ENCODE data around the gene TTC9C.

The TTC9C gene

GRCh38 chr11:62708392-62708791, 19.9 kb upstream of the TTC9C start:
- H3K27me3 ChIP-seq (ENCODE audit: insufficient read depth, low read length, poor library complexity, severe bottlenecking) = no peaks in the 10 kb centered on the region

GRCh38 chr11:62708793-62709192, 19.5 kb upstream of the TTC9C start:
- Histone ChIP-seq H3F3A (ENCODE audit: low read depth) (peaks cover 12% of the 10 kb centered on the region), H3K4me3 (ENCODE audit: low read length, poor library complexity, severe bottlenecking) (no peak overlapping the region), H3K36me3 (ENCODE audit: insufficient read depth, low read length) (peaks cover 60% of the 10 kb centered on the region), H3K9me2 (replicated peaks; ENCODE audit: low read depth, low read length) (no peaks in the 10 kb centered on the region), H2AFZ (ENCODE audit: low read length) (no peak overlapping the region), H3K4me1 (ENCODE audit: insufficient read depth, low read length, poor library complexity, severe bottlenecking) (peaks cover 13% of the 10 kb centered on the region), H3K27me3 (ENCODE audit: insufficient read depth, low read length, poor library complexity, severe bottlenecking) (no peaks in the 10 kb centered on the region), H4K20me1 (ENCODE audit: insufficient read depth, low read length, poor library complexity, severe bottlenecking) (peaks cover 21% of the 10 kb centered on the region), H3K9me3 (ENCODE audit: insufficient read depth, low read depth, low read length) (no peaks in the 10 kb centered on the region), H3K4me2 (ENCODE audit: low read depth, low read length, poor library complexity, severe bottlenecking) (no peak overlapping the region), H3K9ac (ENCODE audit: low read depth, low read length, poor library complexity, severe bottlenecking) (no peak overlapping the region), H3K79me2 (ENCODE audit: insufficient read depth, low read length) (peaks cover 8% of the 10 kb centered on the region; the same call in 1 of the 2 replicates)
- TF ChIP-seq CTCF (conservative IDR thresholded peaks at IDR 0.05; ENCODE audit: low read length) (no peak), EZH2phosphoT487 (IDR thresholded peaks at IDR 0.05; ENCODE audit: borderline replicate concordance) (no peak)

More at GRCh38 chr11:62708392-62708791, 19.9 kb upstream of the TTC9C start:
- H3F3A ChIP-seq (ENCODE audit: low read depth) = peaks cover 12% of the 10 kb centered on the region
- no peak overlapping the region for H3K4me3 ChIP-seq (ENCODE audit: low read length, poor library complexity, severe bottlenecking)
- no peak overlapping the region for H2AFZ ChIP-seq (ENCODE audit: low read length)
- H3K9ac ChIP-seq (ENCODE audit: low read depth, low read length, poor library complexity, severe bottlenecking) = no peak overlapping the region
- peaks cover 17% of the 10 kb centered on the region for H4K20me1 ChIP-seq (ENCODE audit: insufficient read depth, low read length, poor library complexity, severe bottlenecking)
- no peaks in the 10 kb centered on the region for H3K9me3 ChIP-seq (ENCODE audit: insufficient read depth, low read depth, low read length)
- peaks cover 56% of the 10 kb centered on the region for H3K36me3 ChIP-seq (ENCODE audit: insufficient read depth, low read length)
- H3K4me2 ChIP-seq (ENCODE audit: low read depth, low read length, poor library complexity, severe bottlenecking) = no peak overlapping the region
- H3K79me2 ChIP-seq (ENCODE audit: insufficient read depth, low read length) = peaks cover 4% of the 10 kb centered on the region; the same call in 1 of the 2 replicates
- H3K4me1 ChIP-seq (ENCODE audit: insufficient read depth, low read length, poor library complexity, severe bottlenecking) = peaks cover 13% of the 10 kb centered on the region
- TF ChIP-seq CTCF (conservative IDR thresholded peaks at IDR 0.05; ENCODE audit: low read length) (no peak), EZH2phosphoT487 (IDR thresholded peaks at IDR 0.05; ENCODE audit: borderline replicate concordance) (no peak)
- H3K9me2 ChIP-seq (replicated peaks; ENCODE audit: low read depth, low read length) = no peaks in the 10 kb centered on the region

GRCh38 chr11:62709247-62710000, 18.9 kb upstream of the TTC9C start:
- TF ChIP-seq EZH2phosphoT487 (IDR thresholded peaks at IDR 0.05; ENCODE audit: borderline replicate concordance) = no peak
- TF ChIP-seq CTCF (conservative IDR thresholded peaks at IDR 0.05; ENCODE audit: low read length) = no peak
- Histone ChIP-seq H2AFZ (ENCODE audit: low read length) (no peak overlapping the region), H3K9me2 (replicated peaks; ENCODE audit: low read depth, low read length) (no peaks in the 10 kb centered on the region), H3K4me1 (ENCODE audit: insufficient read depth, low read length, poor library complexity, severe bottlenecking) (peaks cover 13% of the 10 kb centered on the region), H3K36me3 (ENCODE audit: insufficient read depth, low read length) (peaks cover 66% of the 10 kb centered on the region), H3F3A (ENCODE audit: low read depth) (peaks cover 12% of the 10 kb centered on the region), H3K4me3 (ENCODE audit: low read length, poor library complexity, severe bottlenecking) (no peak overlapping the region), H3K4me2 (ENCODE audit: low read depth, low read length, poor library complexity, severe bottlenecking) (no peak overlapping the region), H4K20me1 (ENCODE audit: insufficient read depth, low read length, poor library complexity, severe bottlenecking) (peaks cover 28% of the 10 kb centered on the region), H3K79me2 (ENCODE audit: insufficient read depth, low read length) (peaks cover 12% of the 10 kb centered on the region; the same call in 1 of the 2 replicates), H3K9me3 (ENCODE audit: insufficient read depth, low read depth, low read length) (no peaks in the 10 kb centered on the region), H3K27me3 (ENCODE audit: insufficient read depth, low read length, poor library complexity, severe bottlenecking) (no peaks in the 10 kb centered on the region), H3K9ac (ENCODE audit: low read depth, low read length, poor library complexity, severe bottlenecking) (no peak overlapping the region)

All from Loucy (cell line).